Endothelial cell of umbilical vein (primary cell): ENCODE measurements around the gene LGR4. TPM values are rescaled to one million over a fixed set of nuclear protein-coding genes. Genes with fewer than 3 reads are reported as not detected.

Experiments
- BruUV-seq: library from RNA; stranded (reverse); fragments of 400-500 nt; replicated peaks from 2 replicates; lab custom pipeline; 2021; lab: Mats Ljungman, UMichigan
- CTCF ChIA-PET: fragments of 300-600, 350-600 bp; sonication (Branson Sonifier 250); formaldehyde crosslinking; loops from one replicate; lab custom pipeline; 2021; ENCODE audit warnings: antibody characterized with exemption, inconsistent platforms; lab: Charles Lee
- POLR2A ChIA-PET: fragments of 300-600, 350-600 bp; sonication (Branson Sonifier 250); formaldehyde crosslinking; loops from one replicate; lab custom pipeline; 2021; ENCODE audit warnings: antibody characterized with exemption, inconsistent platforms; lab: Charles Lee
- DNase-seq: peaks from one replicate; pipeline ENCODE4 v3.0.0-alpha.2; 2011; ENCODE audit warnings: low read depth, low spot score
- FAIRE-seq: peaks from 2 replicates; lab custom pipeline; 2011; peaks lifted over from hg19 to GRCh38; lab: Jason Lieb, UNC
- H2AFZ ChIP-seq: 2 replicates; pipeline ENCODE4 v1.6.0; 2012; ENCODE audit warnings: low read depth, low read length, control low read depth, inconsistent platforms
- H3K27ac ChIP-seq: 2 replicates; pipeline ENCODE4 v1.5.1; 2011; ENCODE audit warnings: low read depth, mild to moderate bottlenecking, control low read depth, low read length, moderate library complexity; ENCODE audit not compliant: insufficient read depth
- H3K27me3 ChIP-seq, 2 experiments: 2 replicates each; pipeline versions ENCODE4 v1.6.0 to v1.6.1; 2011; ENCODE audit warnings: low read length in 2 of 2, mixed read lengths in 1 of 2; ENCODE audit not compliant: control insufficient read depth in 2 of 2, insufficient read depth in 2 of 2
- H3K36me3 ChIP-seq, 2 experiments: 2 replicates in 1 of 2; 3 replicates in 1 of 2; pipeline ENCODE4 v1.5.1; 2011; ENCODE audit warnings: low read length in 2 of 2, mild to moderate bottlenecking in 1 of 2, moderate library complexity in 1 of 2; ENCODE audit not compliant: control insufficient read depth in 2 of 2, insufficient read depth in 2 of 2; ENCODE audit errors: extremely low read depth in 1 of 2
- H3K4me1 ChIP-seq: 3 replicates; pipeline ENCODE4 v1.5.1; 2011; ENCODE audit warnings: mild to moderate bottlenecking, low read length; ENCODE audit not compliant: control insufficient read depth, insufficient read depth; ENCODE audit errors: extremely low read depth
- H3K4me2 ChIP-seq: 2 replicates; pipeline ENCODE4 v1.6.1; 2011; ENCODE audit warnings: low read length, control low read depth, mixed read lengths; ENCODE audit not compliant: insufficient read depth
- H3K4me3 ChIP-seq, 3 experiments: fragments of 200-600 bp in 1 of 3; sonication (generic), shearing (Covaris generic) in 1 of 3; replicated peaks in 1 of 3; 2 replicates each; pipeline ENCODE4 v1.5.1; 2011 to 2016; ENCODE audit warnings: control low read depth in 3 of 3, low read length in 3 of 3, mild to moderate bottlenecking in 2 of 3, inconsistent platforms in 1 of 3, low read depth in 1 of 3, moderate library complexity in 1 of 3; ENCODE audit not compliant: insufficient read depth in 1 of 3
- H3K79me2 ChIP-seq: 2 replicates; pipeline ENCODE4 v1.6.0; 2012; ENCODE audit warnings: low read length, inconsistent platforms; ENCODE audit not compliant: control insufficient read depth, insufficient read depth
- H3K9ac ChIP-seq: replicated peaks from 2 replicates; pipeline ENCODE3; 2011; ENCODE audit warnings: low read length, control low read depth; ENCODE audit not compliant: insufficient read depth; ENCODE audit errors: extremely low read depth
- H3K9me1 ChIP-seq: replicated peaks from 3 replicates; pipeline ENCODE4 v1.6.0; 2011; ENCODE audit warnings: mild to moderate bottlenecking, low read length; ENCODE audit not compliant: control insufficient read depth, insufficient read depth; ENCODE audit errors: extremely low read depth
- H3K9me3 ChIP-seq: replicated peaks from 2 replicates; pipeline ENCODE4 v1.5.1; 2012; ENCODE audit warnings: low read length, inconsistent platforms; ENCODE audit not compliant: control insufficient read depth, insufficient read depth
- H4K20me1 ChIP-seq: replicated peaks from 2 replicates; pipeline ENCODE3; 2011; ENCODE audit warnings: mild to moderate bottlenecking, low read length; ENCODE audit not compliant: control insufficient read depth, insufficient read depth; ENCODE audit errors: extremely low read depth
- EZH2 ChIP-seq: IDR thresholded peaks from 2 replicates; pipeline ENCODE4 v1.6.1; 2012; ENCODE audit warnings: borderline replicate concordance, low read depth, mild to moderate bottlenecking, moderate library complexity, low read length, inconsistent platforms; ENCODE audit not compliant: severe bottlenecking
- FOS ChIP-seq: IDR thresholded peaks from 2 replicates; pipeline ENCODE4 v1.6.1; 2011; ENCODE audit warnings: mild to moderate bottlenecking, low read length, moderate library complexity, borderline replicate concordance; ENCODE audit not compliant: insufficient read depth
- GATA2 ChIP-seq: IDR thresholded peaks from 2 replicates; pipeline ENCODE4 v1.7.0; 2011; ENCODE audit warnings: low read depth, mild to moderate bottlenecking, moderate library complexity, mixed read lengths, low read length; ENCODE audit not compliant: insufficient read length, insufficient read depth
- JUN ChIP-seq: IDR thresholded peaks from 2 replicates; pipeline ENCODE4 v1.6.1; 2011; ENCODE audit warnings: borderline replicate concordance, low read depth; ENCODE audit not compliant: insufficient read length, insufficient read depth
- MYC ChIP-seq: IDR thresholded peaks from one replicate; pipeline ENCODE4 v1.6.1; 2011; ENCODE audit warnings: mild to moderate bottlenecking, low read depth, low read length
- POLR2A ChIP-seq: IDR thresholded peaks from 2 replicates; pipeline ENCODE4 v1.6.1; 2012; ENCODE audit warnings: low read depth, mild to moderate bottlenecking, control low read depth, low read length
- POLR2AphosphoS5 ChIP-seq: IDR thresholded peaks from 2 replicates; pipeline ENCODE4 v1.6.1; 2012; ENCODE audit warnings: low read depth, mild to moderate bottlenecking, control low read depth, low read length, moderate library complexity; ENCODE audit not compliant: insufficient read depth
- dilution Hi-C: fragments of 300-500 bp; cut with MboI; formaldehyde crosslinking; loops from one replicate; pipeline ENCODE4 v1.15.0; 2019; ENCODE audit warnings: low sequenced_read_pairs; ENCODE audit not compliant: extremely low pct_ligation_motif_present
- intact Hi-C: fragments of 100-400 bp; cut with micrococcal nuclease; formaldehyde crosslinking; loops from one replicate; pipeline ENCODE4 v1.10.0; 2022
- polyA plus RNA-seq, 4 experiments: library from polyadenylated mRNA; depleted of rRNA in 3 of 4; stranded (reverse) in 3 of 4; unstranded in 1 of 4; fragments of >200 nt; gene quantifications; 2 replicates each; pipeline versions ENCODE4 v1.2.1 to v1.2.3, GENCODE V29; 2011 to 2012; ENCODE audit warnings: missing spikeins in 1 of 4
- total RNA-seq: library from RNA; stranded (reverse); gene quantifications from 2 replicates; pipeline ENCODE4 v1.2.3, GENCODE V29; 2021
- TF ChIP-seq, protein P1 (sequence below), 2 donors: IDR thresholded peaks; 1 replicate in 1 of 2; 2 replicates in 1 of 2; pipeline ENCODE4 v1.5.1; 2011; ENCODE audit warnings: low read length in 2 of 2, mild to moderate bottlenecking in 2 of 2, moderate library complexity in 2 of 2, control low read depth in 1 of 2, inconsistent platforms in 1 of 2, low read depth in 1 of 2; ENCODE audit not compliant: insufficient read depth in 1 of 2; ENCODE audit errors: extremely low read depth in 1 of 2
- TF ChIP-seq, protein P2 (sequence below): IDR thresholded peaks from 2 replicates; pipeline ENCODE4 v1.6.1; 2011; ENCODE audit not compliant: insufficient read depth, insufficient read length

The LGR4 gene
- total and polyA plus RNA-seq, 2 donors (not counting 3 experiments of a cell fraction or from before 2014, with no cell fraction given) = 1.3 to 3.1 TPM

DNA sequence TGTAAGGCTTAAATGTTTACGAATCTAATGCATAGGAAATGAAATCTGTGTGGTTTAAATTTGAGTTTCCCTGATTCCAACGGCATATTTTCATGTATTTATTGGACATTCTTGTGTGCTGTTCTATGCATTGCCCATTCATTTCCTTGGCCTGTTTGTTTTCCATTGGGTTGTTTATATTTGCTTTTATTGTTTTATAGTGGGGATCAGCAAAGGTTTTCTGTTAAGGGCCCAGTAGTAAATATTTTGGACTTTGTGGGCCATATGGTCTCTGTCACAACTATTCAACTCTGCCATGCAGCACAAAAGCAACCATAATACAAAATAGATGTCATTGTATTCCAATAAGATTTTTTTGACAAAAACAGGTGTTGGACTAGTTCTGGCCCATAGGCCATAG, 5.2 kb upstream of the LGR4 start:
- dilution Hi-C loops = loop anchor here (25.0 kb wide), 1 partner anchor 291 kb away; no protein-coding TSS in a partner anchor
- ChIA-PET CTCF (interaction anchor here (3.8 kb wide), 1 partner anchor 294 kb away, joined by 13 read pairs; no protein-coding TSS in a partner anchor), POLR2A (no interaction called here)

More for the DNA sequence above, 5.2 kb upstream of the LGR4 start:
- Histone ChIP-seq H3K27ac (no peak overlapping the region), H3K9me3 (no peaks in the 10 kb centered on the region), H3K36me3 (no peaks in the 10 kb centered on the region), H3K9ac (no peak overlapping the region), H3K9me1 (no peaks in the 10 kb centered on the region), H2AFZ (no peak overlapping the region), H3K4me3 (no peak overlapping the region), H4K20me1 (no peaks in the 10 kb centered on the region), H3K4me2 (no peak overlapping the region), H3K27me3 (no peaks in the 10 kb centered on the region), H3K79me2 (no peaks in the 10 kb centered on the region), H3K4me1 (no peaks in the 10 kb centered on the region)
- FAIRE-seq = no peak
- BruUV-seq = no TSS peak
- DNase-seq = no peak
- no peak for TF ChIP-seq POLR2A
- TF ChIP-seq FOS = no peak
- no peak for TF ChIP-seq EZH2
- TF ChIP-seq GATA2 = no peak
- no peak for TF ChIP-seq POLR2AphosphoS5
- TF ChIP-seq, protein P1, sequence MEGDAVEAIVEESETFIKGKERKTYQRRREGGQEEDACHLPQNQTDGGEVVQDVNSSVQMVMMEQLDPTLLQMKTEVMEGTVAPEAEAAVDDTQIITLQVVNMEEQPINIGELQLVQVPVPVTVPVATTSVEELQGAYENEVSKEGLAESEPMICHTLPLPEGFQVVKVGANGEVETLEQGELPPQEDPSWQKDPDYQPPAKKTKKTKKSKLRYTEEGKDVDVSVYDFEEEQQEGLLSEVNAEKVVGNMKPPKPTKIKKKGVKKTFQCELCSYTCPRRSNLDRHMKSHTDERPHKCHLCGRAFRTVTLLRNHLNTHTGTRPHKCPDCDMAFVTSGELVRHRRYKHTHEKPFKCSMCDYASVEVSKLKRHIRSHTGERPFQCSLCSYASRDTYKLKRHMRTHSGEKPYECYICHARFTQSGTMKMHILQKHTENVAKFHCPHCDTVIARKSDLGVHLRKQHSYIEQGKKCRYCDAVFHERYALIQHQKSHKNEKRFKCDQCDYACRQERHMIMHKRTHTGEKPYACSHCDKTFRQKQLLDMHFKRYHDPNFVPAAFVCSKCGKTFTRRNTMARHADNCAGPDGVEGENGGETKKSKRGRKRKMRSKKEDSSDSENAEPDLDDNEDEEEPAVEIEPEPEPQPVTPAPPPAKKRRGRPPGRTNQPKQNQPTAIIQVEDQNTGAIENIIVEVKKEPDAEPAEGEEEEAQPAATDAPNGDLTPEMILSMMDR (IDR thresholded peaks at IDR 0.05; ENCODE audit: extremely low read depth in 1 of 2, insufficient read depth in 1 of 2, low read depth in 1 of 2, low read length in 2 of 2) = no peak
- TF ChIP-seq, protein P2, sequence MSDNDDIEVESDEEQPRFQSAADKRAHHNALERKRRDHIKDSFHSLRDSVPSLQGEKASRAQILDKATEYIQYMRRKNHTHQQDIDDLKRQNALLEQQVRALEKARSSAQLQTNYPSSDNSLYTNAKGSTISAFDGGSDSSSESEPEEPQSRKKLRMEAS = no peak
- TF ChIP-seq JUN = no peak
- no peak for TF ChIP-seq MYC
- intact Hi-C loops = no loop called here
